SK-N-SH treated with all-trans-retinoic acid at 6 μM for 48 hours (cell line): ENCODE results near the gene PMM1.

Experiments
- ARNTL ChIP-seq: fragments of 450-650 bp; formaldehyde crosslinking; IDR thresholded peaks from 2 replicates; pipeline ENCODE4 v1.5.0; 2020; ENCODE audit warnings: low read depth, mild to moderate bottlenecking, moderate library complexity, borderline replicate concordance
- CSRNP3 ChIP-seq: fragments of 250-450 bp; sonication (Bioruptor Pico); IDR thresholded peaks from 2 replicates; pipeline ENCODE4 v1.5.1; 2021; ENCODE audit warnings: mild to moderate bottlenecking, moderate library complexity
- ESRRG ChIP-seq: fragments of 250-450 bp; sonication (Bioruptor Pico); IDR thresholded peaks from 2 replicates; pipeline ENCODE4 v1.6.1; 2021; ENCODE audit warnings: mild to moderate bottlenecking
- OSR1 ChIP-seq: fragments of 250-450 bp; sonication (Bioruptor Pico); IDR thresholded peaks from 2 replicates; pipeline ENCODE4 v1.8.0; 2022; ENCODE audit warnings: moderate library complexity, mild to moderate bottlenecking, inconsistent platforms
- PATZ1 ChIP-seq: fragments of 250-450 bp; sonication (Bioruptor Pico); IDR thresholded peaks from 2 replicates; pipeline ENCODE4 v1.8.0; 2020; ENCODE audit warnings: mild to moderate bottlenecking, moderate library complexity, borderline replicate concordance
- POU6F1 ChIP-seq: fragments of 250-450 bp; sonication (Bioruptor Pico); IDR thresholded peaks from 2 replicates; pipeline ENCODE4 v1.8.0; 2021; ENCODE audit warnings: low read depth, mild to moderate bottlenecking, moderate library complexity, borderline replicate concordance
- RARB ChIP-seq: fragments of 250-450 bp; sonication (Bioruptor Pico); IDR thresholded peaks from 2 replicates; pipeline ENCODE4 v1.8.0; 2021; ENCODE audit warnings: mild to moderate bottlenecking, moderate library complexity
- TCF4 ChIP-seq: fragments of 250-450 bp; sonication (Bioruptor Pico); IDR thresholded peaks from 2 replicates; pipeline ENCODE4 v1.8.0; 2021; ENCODE audit warnings: mild to moderate bottlenecking, moderate library complexity, borderline replicate concordance
- ZC3H10 ChIP-seq: fragments of 250-450 bp; sonication (Bioruptor Pico); IDR thresholded peaks from 2 replicates; pipeline ENCODE4 v1.5.1; 2021; ENCODE audit warnings: mild to moderate bottlenecking, moderate library complexity
- ZFP3 ChIP-seq: fragments of 250-450 bp; sonication (Bioruptor Pico); IDR thresholded peaks from 2 replicates; pipeline ENCODE4 v1.5.0; 2020; ENCODE audit warnings: mild to moderate bottlenecking, moderate library complexity
- ZNF8 ChIP-seq: fragments of 450-650 bp; formaldehyde crosslinking; IDR thresholded peaks from 2 replicates; pipeline ENCODE4 v1.5.0; 2020; ENCODE audit warnings: mild to moderate bottlenecking, moderate library complexity
- TF ChIP-seq, protein P1 (sequence below): fragments of 250-450 bp; sonication (Bioruptor Pico); IDR thresholded peaks from 2 replicates; pipeline ENCODE4 v1.5.1; 2020; ENCODE audit warnings: low read depth, mild to moderate bottlenecking, moderate library complexity

GRCh38 chr22:41530890-41531714, 58.5 kb downstream of the PMM1 start:
- TF ChIP-seq PATZ1 (CRISPR knock-in tag) (no peak), POU6F1 (no peak), RARB (CRISPR knock-in tag) (no peak), ARNTL (CRISPR knock-in tag) (no peak), ZNF8 (CRISPR knock-in tag) (no peak), ESRRG (no peak), ZC3H10 (CRISPR knock-in tag) (no peak), CSRNP3 (no peak), OSR1 (CRISPR knock-in tag) (no peak), ZFP3 (no peak), TCF4 (CRISPR knock-in tag) (no peak)
- TF ChIP-seq, protein P1, sequence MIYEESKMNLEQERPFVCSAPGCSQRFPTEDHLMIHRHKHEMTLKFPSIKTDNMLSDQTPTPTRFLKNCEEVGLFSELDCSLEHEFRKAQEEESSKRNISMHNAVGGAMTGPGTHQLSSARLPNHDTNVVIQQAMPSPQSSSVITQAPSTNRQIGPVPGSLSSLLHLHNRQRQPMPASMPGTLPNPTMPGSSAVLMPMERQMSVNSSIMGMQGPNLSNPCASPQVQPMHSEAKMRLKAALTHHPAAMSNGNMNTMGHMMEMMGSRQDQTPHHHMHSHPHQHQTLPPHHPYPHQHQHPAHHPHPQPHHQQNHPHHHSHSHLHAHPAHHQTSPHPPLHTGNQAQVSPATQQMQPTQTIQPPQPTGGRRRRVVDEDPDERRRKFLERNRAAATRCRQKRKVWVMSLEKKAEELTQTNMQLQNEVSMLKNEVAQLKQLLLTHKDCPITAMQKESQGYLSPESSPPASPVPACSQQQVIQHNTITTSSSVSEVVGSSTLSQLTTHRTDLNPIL: no peak
